KMS-11 (cell line): Measurements from ENCODE around the gene JARID2.

Experiments used
- H2AFZ ChIP-seq: fragments of 200-600 bp; sonication (generic); 2 replicates; pipeline ENCODE4 v1.6.1; 2016; ENCODE audit warnings: antibody characterized with exemption, mixed run types, low read depth
- H3K27ac ChIP-seq: fragments of 200-600 bp; sonication (generic); 2 replicates; pipeline ENCODE4 v1.6.1; 2016; ENCODE audit warnings: mild to moderate bottlenecking, mixed run types
- H3K27me3 ChIP-seq: fragments of 200-600 bp; sonication (generic); 2 replicates; pipeline ENCODE4 v1.6.1; 2017; ENCODE audit warnings: mild to moderate bottlenecking, low read depth, mixed run types, moderate library complexity; ENCODE audit not compliant: insufficient read depth
- H3K36me3 ChIP-seq: fragments of 200-600 bp; sonication (generic); 2 replicates; pipeline ENCODE4 v1.6.1; 2017; ENCODE audit warnings: mild to moderate bottlenecking, mixed run types; ENCODE audit not compliant: insufficient read depth
- H3K4me1 ChIP-seq: fragments of 200-600 bp; sonication (generic); 2 replicates; pipeline ENCODE4 v1.6.1; 2016; ENCODE audit warnings: mild to moderate bottlenecking, low read depth, mixed run types; ENCODE audit not compliant: poor library complexity, severe bottlenecking
- H3K4me2 ChIP-seq: fragments of 200-600 bp; sonication (generic); 2 replicates; pipeline ENCODE4 v1.7.0; 2016; ENCODE audit warnings: mild to moderate bottlenecking, mixed run types
- H3K4me3 ChIP-seq: fragments of 200-600 bp; sonication (generic); IDR thresholded peaks from 2 replicates; pipeline ENCODE4 v1.6.1; 2017; ENCODE audit warnings: low read depth, low read length, mixed read lengths; ENCODE audit not compliant: insufficient read depth
- H3K79me2 ChIP-seq: fragments of 200-600 bp; sonication (generic); 2 replicates; pipeline ENCODE4 v1.6.1; 2016; ENCODE audit warnings: low read depth, mixed run types; ENCODE audit not compliant: insufficient read depth
- H3K9ac ChIP-seq: fragments of 200-600 bp; sonication (generic); 2 replicates; pipeline ENCODE4 v1.6.1; 2016; ENCODE audit warnings: mild to moderate bottlenecking, mixed run types
- H4K20me1 ChIP-seq: fragments of 200-600 bp; sonication (generic); 2 replicates; pipeline ENCODE4 v1.6.1; 2016; ENCODE audit warnings: mild to moderate bottlenecking, mixed run types; ENCODE audit not compliant: insufficient read depth
- CTCF ChIP-seq: fragments of 200-600 bp; sonication (generic); conservative IDR thresholded peaks from 2 replicates; pipeline ENCODE4 v1.6.1; 2017; ENCODE audit warnings: low read depth, mild to moderate bottlenecking, antibody characterized with exemption, low read length, moderate library complexity, mixed read lengths

JARID2 gene

GRCh38 chr6:15290962-15291704, 45.3 kb downstream of the JARID2 start:
- Histone ChIP-seq H4K20me1 (no peaks in the 10 kb centered on the region), H3K4me2 (no peak overlapping the region), H3K9ac (no peak overlapping the region), H2AFZ (no peak overlapping the region), H3K4me3 (no peak overlapping the region), H3K27ac (no peak overlapping the region), H3K27me3 (no peaks in the 10 kb centered on the region), H3K4me1 (peaks cover under 1% of the 10 kb centered on the region), H3K79me2 (peaks cover 43% of the 10 kb centered on the region; the same call in 1 of the 2 replicates), H3K36me3 (no peaks in the 10 kb centered on the region)
- no peak for TF ChIP-seq CTCF

GRCh38 chr6:15292721-15293302, 46.9 kb downstream of the JARID2 start:
- Histone ChIP-seq H3K4me1 (peaks cover 10% of the 10 kb centered on the region), H3K79me2 (peaks cover 50% of the 10 kb centered on the region), H3K9ac (no peak overlapping the region)

GRCh38 chr6:15293674-15294073, 47.8 kb downstream of the JARID2 start:
- H3K4me1 ChIP-seq: peaks cover 10% of the 10 kb centered on the region
- no peak overlapping the region for H3K9ac ChIP-seq
- H3K27me3 ChIP-seq: no peaks in the 10 kb centered on the region
- no peak overlapping the region for H3K27ac ChIP-seq
- no peak overlapping the region for H3K4me3 ChIP-seq
- H3K4me2 ChIP-seq: no peak overlapping the region
- H3K79me2 ChIP-seq: peaks cover 52% of the 10 kb centered on the region
- no peak overlapping the region for H2AFZ ChIP-seq
- H4K20me1 ChIP-seq: no peaks in the 10 kb centered on the region; the same call in 1 of the 2 replicates
- no peaks in the 10 kb centered on the region for H3K36me3 ChIP-seq
- TF ChIP-seq CTCF: no peak

More at GRCh38 chr6:15292721-15293302, 46.9 kb downstream of the JARID2 start:
- no peak for TF ChIP-seq CTCF
- Histone ChIP-seq H3K4me3 (no peak overlapping the region), H3K27ac (no peak overlapping the region), H3K4me2 (no peak overlapping the region), H3K36me3 (no peaks in the 10 kb centered on the region), H2AFZ (no peak overlapping the region), H3K27me3 (no peaks in the 10 kb centered on the region), H4K20me1 (no peaks in the 10 kb centered on the region)

GRCh38 chr6:15294504-15294903, 48.6 kb downstream of the JARID2 start:
- H3K27ac ChIP-seq: no peak overlapping the region
- H4K20me1 ChIP-seq: no peaks in the 10 kb centered on the region; the same call in 1 of the 2 replicates
- no peaks in the 10 kb centered on the region for H3K36me3 ChIP-seq
- peaks cover 48% of the 10 kb centered on the region for H3K79me2 ChIP-seq
- H3K4me3 ChIP-seq: no peak overlapping the region
- no peak overlapping the region for H2AFZ ChIP-seq
- H3K4me1 ChIP-seq: peaks cover 10% of the 10 kb centered on the region
- TF ChIP-seq CTCF: no peak
- H3K4me2 ChIP-seq: no peak overlapping the region
- H3K9ac ChIP-seq: no peak overlapping the region
- H3K27me3 ChIP-seq: no peaks in the 10 kb centered on the region
